K562 (cell line): ENCODE data around the gene SLC30A7. TPM values are rescaled to one million over a fixed set of nuclear protein-coding genes. Genes with fewer than 3 reads are reported as not detected.

Experiments used
- ATAC-seq: fragments of 200-7000 bp; cut with Tn5 transposase; 3 replicates; pipeline ENCODE4 v1.9.1; 2020; ENCODE audit warnings: moderate library complexity
- BruUV-seq: library from RNA; stranded (reverse); fragments of 400-500 nt; replicated peaks from 2 replicates; lab custom pipeline; 2021; lab: Mats Ljungman, UMichigan
- CTCF ChIA-PET: fragments of 300-600 bp; formaldehyde crosslinking; extraction: SDS; loops from one replicate; lab custom pipeline; 2021; ENCODE audit warnings: low intra/inter-chr PET ratio; lab: Yijun Ruan, JAX
- POLR2A ChIA-PET: fragments of 300-600, 350-650 bp; sonication (Branson Sonifier 250); formaldehyde crosslinking; extraction: SDS; loops from one replicate; lab custom pipeline; 2021; ENCODE audit warnings: antibody characterized with exemption, inconsistent platforms; lab: Yijun Ruan, JAX
- DNase-seq, 4 experiments: peaks; one replicate each; pipeline versions ENCODE4 v3.0.0 to v3.0.0-alpha.2; 2011 to 2018; ENCODE audit warnings: low spot score in 3 of 4, mixed read lengths in 3 of 4; ENCODE audit errors: extremely low read depth in 1 of 4
- FAIRE-seq: peaks from 2 replicates; lab custom pipeline; 2011; peaks lifted over from hg19 to GRCh38; lab: Jason Lieb, UNC
- H2AFZ ChIP-seq: 2 replicates; pipeline ENCODE4 v1.6.0; 2011; ENCODE audit warnings: low read depth, low read length, control low read depth, inconsistent platforms
- H3K27ac ChIP-seq: fragments of 200-600 bp; 3 replicates; pipeline ENCODE4 v1.8.0; 2011; ENCODE audit warnings: low read depth, mild to moderate bottlenecking, control low read depth, inconsistent platforms, low read length, moderate library complexity, mixed read lengths; ENCODE audit errors: extremely low read depth
- H3K27me3 ChIP-seq, 2 experiments: fragments of 300-600 bp in 1 of 2; 2 replicates in 1 of 2; 3 replicates in 1 of 2; pipeline versions ENCODE4 v1.6.0 to v1.8.0; 2011; ENCODE audit warnings: inconsistent platforms in 2 of 2, low read length in 2 of 2, mild to moderate bottlenecking in 1 of 2, mixed read lengths in 1 of 2, moderate library complexity in 1 of 2; ENCODE audit not compliant: control insufficient read depth in 2 of 2, insufficient read depth in 2 of 2
- H3K36me3 ChIP-seq: fragments of 300-600 bp; 3 replicates; pipeline ENCODE4 v1.8.0; 2011; ENCODE audit warnings: mild to moderate bottlenecking, low read length, inconsistent platforms; ENCODE audit not compliant: control insufficient read depth, insufficient read depth
- H3K4me1 ChIP-seq, 2 experiments: fragments of 200-600 bp in 1 of 2; replicated peaks in 1 of 2; 2 replicates in 1 of 2; 3 replicates in 1 of 2; pipeline versions ENCODE4 v1.5.1 to v1.8.0; 2011; ENCODE audit warnings: inconsistent platforms in 2 of 2, low read length in 2 of 2, mild to moderate bottlenecking in 1 of 2, mixed read lengths in 1 of 2, moderate library complexity in 1 of 2; ENCODE audit not compliant: control insufficient read depth in 2 of 2, insufficient read depth in 2 of 2
- H3K4me2 ChIP-seq: 2 replicates; pipeline ENCODE4 v1.6.1; 2011; ENCODE audit warnings: low read length, control low read depth, inconsistent platforms, mixed read lengths; ENCODE audit not compliant: insufficient read depth
- H3K4me3 ChIP-seq: fragments of 200-600 bp; sonication (generic), shearing (Covaris generic); 2 replicates; pipeline ENCODE4 v1.5.1; 2016; ENCODE audit warnings: control low read depth, inconsistent platforms
- H3K79me2 ChIP-seq: fragments of 200-600 bp; 3 replicates; pipeline ENCODE4 v1.8.0; 2011; ENCODE audit warnings: low read length, inconsistent platforms; ENCODE audit not compliant: control insufficient read depth, insufficient read depth
- H3K9ac ChIP-seq, 2 experiments: 2 replicates each; pipeline versions ENCODE4 v1.6.0 to v1.6.1; 2011; ENCODE audit warnings: low read depth in 2 of 2, low read length in 2 of 2, control low read depth in 1 of 2, inconsistent platforms in 1 of 2, mild to moderate bottlenecking in 1 of 2, mixed read lengths in 1 of 2; ENCODE audit not compliant: insufficient read depth in 1 of 2
- H3K9me1 ChIP-seq: one replicate; pipeline ENCODE4 v1.6.0; 2011; ENCODE audit warnings: inconsistent platforms, mild to moderate bottlenecking, low read length, moderate library complexity; ENCODE audit not compliant: control insufficient read depth, insufficient read depth
- H3K9me3 ChIP-seq: replicated peaks from 2 replicates; pipeline ENCODE4 v1.5.1; 2011; ENCODE audit warnings: low read depth, low read length, inconsistent platforms; ENCODE audit not compliant: control insufficient read depth, insufficient read depth
- H4K20me1 ChIP-seq: replicated peaks from 2 replicates; pipeline ENCODE4 v1.6.1; 2011; ENCODE audit warnings: low read length, inconsistent platforms, mixed read lengths; ENCODE audit not compliant: control insufficient read depth, insufficient read depth
- ERF ChIP-seq: fragments of 450-650 bp; formaldehyde crosslinking; IDR thresholded peaks from 2 replicates; pipeline ENCODE4 v1.4.0; 2020; ENCODE audit warnings: mild to moderate bottlenecking, mixed read lengths
- KLF6 ChIP-seq: fragments of 250-450 bp; sonication (Bioruptor Pico); IDR thresholded peaks from 2 replicates; pipeline ENCODE4 v1.4.0; 2020; ENCODE audit warnings: mild to moderate bottlenecking, moderate library complexity, borderline replicate concordance
- L3MBTL2 ChIP-seq: fragments of 450-650 bp; IDR thresholded peaks from 2 replicates; pipeline ENCODE4 v1.6.1; 2016; ENCODE audit warnings: mild to moderate bottlenecking, moderate library complexity
- MEIS2 ChIP-seq: fragments of 450-650 bp; IDR thresholded peaks from 2 replicates; pipeline ENCODE4 v1.6.1; 2014; ENCODE audit warnings: mild to moderate bottlenecking; ENCODE audit not compliant: partially characterized antibody
- PREB ChIP-seq: sonication (generic); formaldehyde crosslinking; IDR thresholded peaks from 2 replicates; pipeline ENCODE4 v1.8.1; 2023; ENCODE audit warnings: mild to moderate bottlenecking, missing genetic modification reagents
- RBFOX2 ChIP-seq: fragments of 200-400 bp; formaldehyde crosslinking; IDR thresholded peaks from 2 replicates; pipeline ENCODE4 v1.6.1; 2017; ENCODE audit warnings: low read depth, mild to moderate bottlenecking, low read length, moderate library complexity
- ZNF408 ChIP-seq: fragments of 250-450 bp; sonication (Bioruptor Pico); IDR thresholded peaks from 2 replicates; pipeline ENCODE4 v1.4.0; 2020; ENCODE audit warnings: low read depth, mild to moderate bottlenecking, moderate library complexity
- WGBS: fragments of 100-300 bp; shearing (Covaris generic); methylation state at CpG from one replicate; pipeline ENCODE4 v1.1.6; 2016; ENCODE audit warnings: low coverage, mixed read lengths; ENCODE audit not compliant: insufficient coverage; ENCODE audit errors: missing lambda C conversion rate; 5-methylcytosine and 5-hydroxymethylcytosine counted together
- in situ Hi-C: fragments of 300-500 bp; cut with MboI; formaldehyde crosslinking; loops from 4 replicates; pipeline ENCODE4 v1.15.0; 2018; ENCODE audit warnings: inconsistent platforms, mixed read lengths
- intact Hi-C: fragments of 100-400 bp; cut with micrococcal nuclease; formaldehyde crosslinking; loops from 2 replicates; pipeline ENCODE4 v1.14.2; 2022
- polyA plus RNA-seq, 8 experiments: library from polyadenylated mRNA; depleted of rRNA in 4 of 8; stranded (reverse) in 5 of 8; unstranded in 3 of 8; fragments of >200 nt; fragmentation: Nextera tagmentation in 2 of 8; fragmentation: Illumina TruSeq in 1 of 8; extraction: Ambion mirVana in 2 of 8; extraction: Trizol in 1 of 8; gene quantifications; 2 replicates each; pipeline versions ENCODE4 v1.2.1 to v1.2.3, GENCODE V29; 2011 to 2014; ENCODE audit warnings: inconsistent platforms in 1 of 8, missing spikeins in 1 of 8
- total RNA-seq, 7 experiments: library from RNA; depleted of rRNA in 6 of 7; stranded (reverse); fragments of >200 nt in 6 of 7; fragmentation: Illumina TruSeq in 2 of 7; extraction: Trizol in 2 of 7; gene quantifications; 2 replicates each; pipeline versions ENCODE4 v1.2.1 to v1.2.3, GENCODE V29; 2011 to 2021; ENCODE audit warnings: low replicate concordance in 1 of 7
- TF ChIP-seq, protein P1 (sequence below): fragments of 200-600 bp; sonication (generic); IDR thresholded peaks from one replicate; pipeline ENCODE4 v1.6.1; 2012; ENCODE audit warnings: mild to moderate bottlenecking, low read depth, low read length, inconsistent platforms

Gene SLC30A7
- total and polyA plus RNA-seq, 9 of the 15 experiments (the other 6 are each of a cell fraction or from before 2014, with no cell fraction given), result 3.5 to 17.1 (median 7.2) TPM

DNA sequence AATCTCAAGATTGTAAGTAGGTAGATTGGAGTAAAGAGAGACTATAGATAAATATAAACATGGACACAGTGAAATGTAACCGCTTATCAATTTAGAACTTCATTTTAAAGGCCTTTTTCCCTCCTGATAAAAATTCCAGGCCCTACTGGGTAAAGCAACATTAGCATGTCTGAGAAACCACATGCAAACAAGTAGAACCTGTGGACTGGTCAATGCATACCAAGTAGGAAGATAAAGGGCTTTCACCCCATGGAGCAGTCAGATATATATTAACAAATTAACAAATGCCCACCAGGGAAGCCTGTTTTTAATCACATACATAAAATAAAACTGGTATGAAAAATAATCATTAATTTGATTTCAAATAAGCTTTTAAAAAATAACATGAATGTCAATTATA is 121.6 kb downstream of the SLC30A7 start:
- Histone ChIP-seq H2AFZ (no peak overlapping the region), H3K9me3 (no peaks in the 10 kb centered on the region), H3K36me3 (peaks cover 83% of the 10 kb centered on the region; the same call in 2 of the 3 replicates), H3K9ac (no peak overlapping the region), H3K79me2 (peaks cover 3% of the 10 kb centered on the region; the same call in 1 of the 3 replicates), H3K4me2 (no peak overlapping the region), H4K20me1 (no peaks in the 10 kb centered on the region), H3K9me1 (no peaks in the 10 kb centered on the region), H3K27ac (no peak overlapping the region), H3K4me3 (no peak overlapping the region), H3K4me1 (no peaks in the 10 kb centered on the region), H3K27me3 (no peaks in the 10 kb centered on the region)
- ATAC-seq (no peak), DNase-seq (no peak), FAIRE-seq (no peak)
- BruUV-seq, result no TSS peak
- CTCF ChIA-PET, result no interaction called here
- intact Hi-C loops, result loop anchor here (2.0 kb wide), 1 partner anchor 111 kb away; no protein-coding TSS in a partner anchor
- in situ Hi-C loops, result no loop called here
- WGBS, result 100% methylated on average over 1 of the region's 1 CpG
- POLR2A ChIA-PET, result interaction anchor here (0.6 kb wide), 1 partner anchor 1074 kb away, joined by 3 read pairs; no protein-coding TSS in a partner anchor
- TF ChIP-seq ZNF408 (CRISPR knock-in tag), result no peak
- TF ChIP-seq ERF, result no peak
- TF ChIP-seq PREB (CRISPR knock-in tag), result no peak
- TF ChIP-seq RBFOX2, result no peak
- no peak for TF ChIP-seq L3MBTL2
- no peak for TF ChIP-seq KLF6 (CRISPR knock-in tag)
- TF ChIP-seq, protein P1, sequence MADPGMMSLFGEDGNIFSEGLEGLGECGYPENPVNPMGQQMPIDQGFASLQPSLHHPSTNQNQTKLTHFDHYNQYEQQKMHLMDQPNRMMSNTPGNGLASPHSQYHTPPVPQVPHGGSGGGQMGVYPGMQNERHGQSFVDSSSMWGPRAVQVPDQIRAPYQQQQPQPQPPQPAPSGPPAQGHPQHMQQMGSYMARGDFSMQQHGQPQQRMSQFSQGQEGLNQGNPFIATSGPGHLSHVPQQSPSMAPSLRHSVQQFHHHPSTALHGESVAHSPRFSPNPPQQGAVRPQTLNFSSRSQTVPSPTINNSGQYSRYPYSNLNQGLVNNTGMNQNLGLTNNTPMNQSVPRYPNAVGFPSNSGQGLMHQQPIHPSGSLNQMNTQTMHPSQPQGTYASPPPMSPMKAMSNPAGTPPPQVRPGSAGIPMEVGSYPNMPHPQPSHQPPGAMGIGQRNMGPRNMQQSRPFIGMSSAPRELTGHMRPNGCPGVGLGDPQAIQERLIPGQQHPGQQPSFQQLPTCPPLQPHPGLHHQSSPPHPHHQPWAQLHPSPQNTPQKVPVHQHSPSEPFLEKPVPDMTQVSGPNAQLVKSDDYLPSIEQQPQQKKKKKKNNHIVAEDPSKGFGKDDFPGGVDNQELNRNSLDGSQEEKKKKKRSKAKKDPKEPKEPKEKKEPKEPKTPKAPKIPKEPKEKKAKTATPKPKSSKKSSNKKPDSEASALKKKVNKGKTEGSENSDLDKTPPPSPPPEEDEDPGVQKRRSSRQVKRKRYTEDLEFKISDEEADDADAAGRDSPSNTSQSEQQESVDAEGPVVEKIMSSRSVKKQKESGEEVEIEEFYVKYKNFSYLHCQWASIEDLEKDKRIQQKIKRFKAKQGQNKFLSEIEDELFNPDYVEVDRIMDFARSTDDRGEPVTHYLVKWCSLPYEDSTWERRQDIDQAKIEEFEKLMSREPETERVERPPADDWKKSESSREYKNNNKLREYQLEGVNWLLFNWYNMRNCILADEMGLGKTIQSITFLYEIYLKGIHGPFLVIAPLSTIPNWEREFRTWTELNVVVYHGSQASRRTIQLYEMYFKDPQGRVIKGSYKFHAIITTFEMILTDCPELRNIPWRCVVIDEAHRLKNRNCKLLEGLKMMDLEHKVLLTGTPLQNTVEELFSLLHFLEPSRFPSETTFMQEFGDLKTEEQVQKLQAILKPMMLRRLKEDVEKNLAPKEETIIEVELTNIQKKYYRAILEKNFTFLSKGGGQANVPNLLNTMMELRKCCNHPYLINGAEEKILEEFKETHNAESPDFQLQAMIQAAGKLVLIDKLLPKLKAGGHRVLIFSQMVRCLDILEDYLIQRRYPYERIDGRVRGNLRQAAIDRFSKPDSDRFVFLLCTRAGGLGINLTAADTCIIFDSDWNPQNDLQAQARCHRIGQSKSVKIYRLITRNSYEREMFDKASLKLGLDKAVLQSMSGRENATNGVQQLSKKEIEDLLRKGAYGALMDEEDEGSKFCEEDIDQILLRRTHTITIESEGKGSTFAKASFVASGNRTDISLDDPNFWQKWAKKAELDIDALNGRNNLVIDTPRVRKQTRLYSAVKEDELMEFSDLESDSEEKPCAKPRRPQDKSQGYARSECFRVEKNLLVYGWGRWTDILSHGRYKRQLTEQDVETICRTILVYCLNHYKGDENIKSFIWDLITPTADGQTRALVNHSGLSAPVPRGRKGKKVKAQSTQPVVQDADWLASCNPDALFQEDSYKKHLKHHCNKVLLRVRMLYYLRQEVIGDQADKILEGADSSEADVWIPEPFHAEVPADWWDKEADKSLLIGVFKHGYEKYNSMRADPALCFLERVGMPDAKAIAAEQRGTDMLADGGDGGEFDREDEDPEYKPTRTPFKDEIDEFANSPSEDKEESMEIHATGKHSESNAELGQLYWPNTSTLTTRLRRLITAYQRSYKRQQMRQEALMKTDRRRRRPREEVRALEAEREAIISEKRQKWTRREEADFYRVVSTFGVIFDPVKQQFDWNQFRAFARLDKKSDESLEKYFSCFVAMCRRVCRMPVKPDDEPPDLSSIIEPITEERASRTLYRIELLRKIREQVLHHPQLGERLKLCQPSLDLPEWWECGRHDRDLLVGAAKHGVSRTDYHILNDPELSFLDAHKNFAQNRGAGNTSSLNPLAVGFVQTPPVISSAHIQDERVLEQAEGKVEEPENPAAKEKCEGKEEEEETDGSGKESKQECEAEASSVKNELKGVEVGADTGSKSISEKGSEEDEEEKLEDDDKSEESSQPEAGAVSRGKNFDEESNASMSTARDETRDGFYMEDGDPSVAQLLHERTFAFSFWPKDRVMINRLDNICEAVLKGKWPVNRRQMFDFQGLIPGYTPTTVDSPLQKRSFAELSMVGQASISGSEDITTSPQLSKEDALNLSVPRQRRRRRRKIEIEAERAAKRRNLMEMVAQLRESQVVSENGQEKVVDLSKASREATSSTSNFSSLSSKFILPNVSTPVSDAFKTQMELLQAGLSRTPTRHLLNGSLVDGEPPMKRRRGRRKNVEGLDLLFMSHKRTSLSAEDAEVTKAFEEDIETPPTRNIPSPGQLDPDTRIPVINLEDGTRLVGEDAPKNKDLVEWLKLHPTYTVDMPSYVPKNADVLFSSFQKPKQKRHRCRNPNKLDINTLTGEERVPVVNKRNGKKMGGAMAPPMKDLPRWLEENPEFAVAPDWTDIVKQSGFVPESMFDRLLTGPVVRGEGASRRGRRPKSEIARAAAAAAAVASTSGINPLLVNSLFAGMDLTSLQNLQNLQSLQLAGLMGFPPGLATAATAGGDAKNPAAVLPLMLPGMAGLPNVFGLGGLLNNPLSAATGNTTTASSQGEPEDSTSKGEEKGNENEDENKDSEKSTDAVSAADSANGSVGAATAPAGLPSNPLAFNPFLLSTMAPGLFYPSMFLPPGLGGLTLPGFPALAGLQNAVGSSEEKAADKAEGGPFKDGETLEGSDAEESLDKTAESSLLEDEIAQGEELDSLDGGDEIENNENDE, result no peak
- TF ChIP-seq MEIS2, result no peak
